GM19043 (cell line): ENCODE measurements around the gene SYP.
"Not testable (repeated sequence)": the region's sequence is repeated elsewhere in the genome, so short reads cannot be mapped to it uniquely, and the experiment has no call there.

Experiments used
- ATAC-seq: cut with Tn5 transposase; IDR thresholded peaks from one replicate; pipeline ENCODE4 v1.9.1; 2021; ENCODE audit warnings: low read depth; ENCODE audit not compliant: unreplicated experiment

Gene SYP

GRCh38 chrX:49147936-49148335, 52.1 kb downstream of the SYP start:
- no peak for ATAC-seq

DNA sequence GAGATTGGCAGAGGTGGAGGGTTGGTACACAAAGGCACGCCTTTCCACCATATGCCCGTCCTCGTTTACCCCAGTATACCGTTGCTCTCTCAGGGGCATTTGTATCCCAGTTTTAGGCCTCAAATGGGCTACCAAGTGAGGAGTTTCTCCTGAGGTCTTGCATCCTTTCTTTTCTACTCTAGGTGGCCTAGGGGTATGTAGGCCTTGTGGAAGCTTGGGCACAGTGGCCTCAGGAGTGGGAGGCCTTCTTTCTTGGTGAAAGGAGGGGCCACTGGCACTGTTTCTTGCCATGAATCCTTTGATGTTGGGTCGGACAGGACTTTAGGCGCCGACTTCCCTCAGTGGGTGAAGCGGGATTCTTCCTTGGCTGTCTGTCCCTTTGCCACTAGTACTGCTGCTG, 52.7 kb downstream of the SYP start:
- ATAC-seq: no peak

- not testable (repeated sequence) for ATAC-seq
These were observed 56.8 kb downstream of the SYP start for GRCh38 chrX:49143154-49143553.

DNA sequence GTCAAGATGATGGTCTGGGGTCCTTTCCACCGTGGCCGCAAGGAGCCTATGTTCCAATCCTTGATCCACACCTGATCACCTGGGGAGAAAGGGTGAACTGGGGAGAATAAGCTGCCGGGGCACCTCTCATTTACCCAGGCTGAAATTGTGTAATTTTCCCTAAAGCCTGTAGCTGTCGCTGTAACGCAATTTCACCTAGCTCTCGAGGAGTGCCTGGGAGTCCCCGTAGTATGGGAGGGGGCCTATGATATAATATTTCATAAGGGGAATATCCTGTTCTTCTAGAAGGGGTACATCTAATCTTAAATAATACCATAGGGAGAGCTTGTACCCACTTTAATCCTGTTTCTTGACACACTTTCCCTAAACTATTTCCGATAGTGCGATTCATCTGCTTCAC, 57.7 kb downstream of the SYP start:
- ATAC-seq: not testable (repeated sequence)

GRCh38 chrX:49139713-49140112, 60.3 kb downstream of the SYP start:
- ATAC-seq: no peak
